ENCODE data around the gene TMEM94.

DNA sequence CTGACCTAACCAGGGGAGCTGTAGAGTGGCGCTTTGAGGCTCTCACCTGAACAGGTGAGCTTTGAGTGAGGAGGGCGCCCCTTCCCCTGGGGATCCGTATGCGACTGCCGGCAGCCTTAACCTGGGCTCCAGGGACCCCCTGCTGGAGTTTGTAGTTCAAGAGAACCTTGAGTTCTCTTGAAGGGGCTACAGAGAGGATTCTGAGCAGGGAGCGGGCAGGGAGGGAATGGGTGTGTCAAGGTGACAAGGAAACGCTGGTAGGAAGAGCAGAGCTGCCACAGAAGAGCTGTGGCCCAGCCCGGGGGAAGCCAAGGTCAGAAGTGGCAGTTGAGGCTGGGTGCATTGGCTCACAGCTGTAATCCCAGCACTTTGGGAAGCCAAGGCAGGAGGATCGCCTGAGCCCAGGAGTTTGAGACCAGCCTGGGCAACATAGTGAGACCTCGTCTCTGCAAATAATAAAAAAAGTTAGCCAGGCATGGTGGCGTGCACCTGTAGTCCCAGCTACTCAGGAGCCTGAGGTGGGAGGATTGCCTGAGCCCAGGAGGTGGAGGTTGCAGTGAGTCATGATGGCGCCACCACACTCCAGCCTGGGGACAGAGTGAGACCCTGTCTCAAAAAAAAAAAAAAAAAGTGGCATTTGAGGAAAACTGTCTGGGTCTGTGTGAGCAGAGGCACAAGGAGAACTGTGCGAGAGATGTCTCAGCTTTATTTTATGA is 70.3 kb downstream of the TMEM94 start:
- TF ChIP-seq TCF7L2 (IDR thresholded peaks at IDR 0.05; ENCODE audit: borderline replicate concordance, low read depth, low read length) (no peak), YY1 (tag by site-specific recombination; IDR thresholded peaks at IDR 0.05) (no peak), ZNF416 (tag by site-specific recombination; IDR thresholded peaks at IDR 0.05) (no peak), ZNF624 (tag by site-specific recombination; IDR thresholded peaks at IDR 0.05) (no peak)
- TF ChIP-seq, protein P1, sequence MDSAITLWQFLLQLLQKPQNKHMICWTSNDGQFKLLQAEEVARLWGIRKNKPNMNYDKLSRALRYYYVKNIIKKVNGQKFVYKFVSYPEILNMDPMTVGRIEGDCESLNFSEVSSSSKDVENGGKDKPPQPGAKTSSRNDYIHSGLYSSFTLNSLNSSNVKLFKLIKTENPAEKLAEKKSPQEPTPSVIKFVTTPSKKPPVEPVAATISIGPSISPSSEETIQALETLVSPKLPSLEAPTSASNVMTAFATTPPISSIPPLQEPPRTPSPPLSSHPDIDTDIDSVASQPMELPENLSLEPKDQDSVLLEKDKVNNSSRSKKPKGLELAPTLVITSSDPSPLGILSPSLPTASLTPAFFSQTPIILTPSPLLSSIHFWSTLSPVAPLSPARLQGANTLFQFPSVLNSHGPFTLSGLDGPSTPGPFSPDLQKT (IDR thresholded peaks at IDR 0.05; ENCODE audit: borderline replicate concordance, low read depth, low read length), result no peak
- TF ChIP-seq, protein P2, sequence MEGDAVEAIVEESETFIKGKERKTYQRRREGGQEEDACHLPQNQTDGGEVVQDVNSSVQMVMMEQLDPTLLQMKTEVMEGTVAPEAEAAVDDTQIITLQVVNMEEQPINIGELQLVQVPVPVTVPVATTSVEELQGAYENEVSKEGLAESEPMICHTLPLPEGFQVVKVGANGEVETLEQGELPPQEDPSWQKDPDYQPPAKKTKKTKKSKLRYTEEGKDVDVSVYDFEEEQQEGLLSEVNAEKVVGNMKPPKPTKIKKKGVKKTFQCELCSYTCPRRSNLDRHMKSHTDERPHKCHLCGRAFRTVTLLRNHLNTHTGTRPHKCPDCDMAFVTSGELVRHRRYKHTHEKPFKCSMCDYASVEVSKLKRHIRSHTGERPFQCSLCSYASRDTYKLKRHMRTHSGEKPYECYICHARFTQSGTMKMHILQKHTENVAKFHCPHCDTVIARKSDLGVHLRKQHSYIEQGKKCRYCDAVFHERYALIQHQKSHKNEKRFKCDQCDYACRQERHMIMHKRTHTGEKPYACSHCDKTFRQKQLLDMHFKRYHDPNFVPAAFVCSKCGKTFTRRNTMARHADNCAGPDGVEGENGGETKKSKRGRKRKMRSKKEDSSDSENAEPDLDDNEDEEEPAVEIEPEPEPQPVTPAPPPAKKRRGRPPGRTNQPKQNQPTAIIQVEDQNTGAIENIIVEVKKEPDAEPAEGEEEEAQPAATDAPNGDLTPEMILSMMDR (tag by site-specific recombination; IDR thresholded peaks at IDR 0.05), result no peak
- TF ChIP-seq, protein P3, sequence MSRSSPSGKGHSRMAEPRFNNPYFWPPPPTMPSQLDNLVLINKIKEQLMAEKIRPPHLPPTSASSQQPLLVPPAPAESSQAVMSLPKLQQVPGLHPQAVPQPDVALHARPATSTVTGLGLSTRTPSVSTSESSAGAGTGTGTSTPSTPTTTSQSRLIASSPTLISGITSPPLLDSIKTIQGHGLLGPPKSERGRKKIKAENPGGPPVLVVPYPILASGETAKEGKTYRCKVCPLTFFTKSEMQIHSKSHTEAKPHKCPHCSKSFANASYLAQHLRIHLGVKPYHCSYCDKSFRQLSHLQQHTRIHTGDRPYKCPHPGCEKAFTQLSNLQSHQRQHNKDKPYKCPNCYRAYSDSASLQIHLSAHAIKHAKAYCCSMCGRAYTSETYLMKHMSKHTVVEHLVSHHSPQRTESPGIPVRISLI (tag by site-specific recombination; IDR thresholded peaks at IDR 0.05), result no peak
- TF ChIP-seq, protein P4, sequence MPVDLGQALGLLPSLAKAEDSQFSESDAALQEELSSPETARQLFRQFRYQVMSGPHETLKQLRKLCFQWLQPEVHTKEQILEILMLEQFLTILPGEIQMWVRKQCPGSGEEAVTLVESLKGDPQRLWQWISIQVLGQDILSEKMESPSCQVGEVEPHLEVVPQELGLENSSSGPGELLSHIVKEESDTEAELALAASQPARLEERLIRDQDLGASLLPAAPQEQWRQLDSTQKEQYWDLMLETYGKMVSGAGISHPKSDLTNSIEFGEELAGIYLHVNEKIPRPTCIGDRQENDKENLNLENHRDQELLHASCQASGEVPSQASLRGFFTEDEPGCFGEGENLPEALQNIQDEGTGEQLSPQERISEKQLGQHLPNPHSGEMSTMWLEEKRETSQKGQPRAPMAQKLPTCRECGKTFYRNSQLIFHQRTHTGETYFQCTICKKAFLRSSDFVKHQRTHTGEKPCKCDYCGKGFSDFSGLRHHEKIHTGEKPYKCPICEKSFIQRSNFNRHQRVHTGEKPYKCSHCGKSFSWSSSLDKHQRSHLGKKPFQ (tag by site-specific recombination; IDR thresholded peaks at IDR 0.05), result no peak
